GM21619 (cell line): ENCODE data around the gene NABP2.

ENCODE experiments used
- ATAC-seq: cut with Tn5 transposase; IDR thresholded peaks from one replicate; pipeline ENCODE4 v1.9.1; 2021; ENCODE audit not compliant: unreplicated experiment

Gene NABP2

GRCh38 chr12:56212361-56212760 is 11.8 kb upstream of the NABP2 start:
- no peak for ATAC-seq

DNA sequence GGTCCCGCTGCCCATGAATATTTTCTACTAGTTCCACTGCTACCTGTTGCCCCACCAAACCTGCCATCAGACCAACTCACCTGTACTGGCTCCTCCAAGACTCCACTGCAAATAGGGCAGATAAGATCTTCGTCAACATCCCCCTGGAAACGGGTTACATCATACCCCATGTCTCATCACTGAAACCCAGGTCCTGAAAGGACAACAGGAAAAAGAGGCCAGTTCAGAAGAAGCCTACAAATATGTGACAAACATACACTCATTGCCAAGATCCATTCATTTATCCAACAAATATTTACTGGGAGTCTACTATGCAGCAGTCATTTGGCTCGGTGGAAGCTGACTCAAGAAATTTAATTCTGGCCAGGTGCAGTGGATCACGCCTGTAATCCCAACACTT is 10.3 kb upstream of the NABP2 start:
- ATAC-seq: no peak

GRCh38 chr12:56216461-56216860 is 7.7 kb upstream of the NABP2 start:
- no peak for ATAC-seq

GRCh38 chr12:56219840-56220239 is 4.3 kb upstream of the NABP2 start:
- ATAC-seq: no peak

DNA sequence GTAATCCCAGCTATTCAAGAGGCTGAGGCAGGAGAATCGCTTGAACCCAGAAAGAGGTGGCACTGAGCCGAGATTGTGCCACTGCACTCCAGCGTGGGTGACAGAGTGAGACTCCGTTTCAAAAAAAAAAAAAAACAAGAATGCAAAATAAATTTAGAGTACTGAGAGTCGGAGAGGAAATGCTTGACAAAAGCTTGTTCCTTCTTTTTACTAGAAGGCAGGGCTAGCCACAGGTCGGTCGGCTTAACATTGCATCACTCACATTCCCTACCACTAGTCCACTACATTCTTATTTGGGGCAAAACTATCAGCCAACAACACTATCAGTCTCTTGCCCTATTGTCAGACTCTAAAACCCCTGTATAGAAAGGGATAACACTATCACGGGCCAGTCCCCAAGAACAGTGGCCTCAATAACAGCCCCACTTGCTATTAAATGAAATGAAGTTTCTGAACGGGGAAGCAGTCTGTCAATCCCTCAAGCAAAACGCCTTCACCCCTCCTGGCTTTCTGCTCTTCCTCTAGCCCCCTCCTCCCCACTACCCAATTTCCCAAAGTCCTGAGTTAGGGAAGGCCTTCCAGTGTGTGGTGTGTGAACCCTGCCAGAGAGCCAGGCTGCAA is 3.4 kb upstream of the NABP2 start:
- no peak for ATAC-seq

DNA sequence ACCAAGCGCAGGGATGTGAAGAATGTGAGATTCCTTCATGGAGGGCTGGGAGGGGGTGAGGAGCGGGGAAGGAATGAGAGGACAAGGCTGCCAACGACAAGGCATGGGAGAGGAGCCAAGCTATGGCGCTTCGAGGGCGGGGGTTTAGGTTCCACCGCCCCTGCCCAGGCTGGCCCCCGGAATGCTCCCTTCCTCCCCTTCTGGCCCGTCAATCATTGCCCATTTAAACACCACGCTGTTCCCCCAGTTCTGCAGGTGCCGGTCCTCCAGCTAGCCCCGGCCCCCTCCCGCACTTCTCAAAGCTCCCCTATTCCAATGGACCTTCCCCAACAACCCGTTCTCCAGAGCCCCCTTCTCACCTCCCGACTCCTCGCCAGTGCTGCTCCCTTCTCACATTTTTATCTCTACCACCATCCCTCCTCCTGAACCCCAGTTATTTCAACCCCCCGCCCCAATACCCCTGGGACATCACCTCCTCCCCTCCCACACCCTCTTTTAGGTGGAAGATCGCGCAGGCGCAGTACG is 2.8 kb upstream of the NABP2 start:
- ATAC-seq: peak; percentile 14

GRCh38 chr12:56221757-56222530 is 2.2 kb upstream of the NABP2 start, which contains the start of gene RNF41:
Gene RNF41, minus strand, starts transcription at chr12:56221922. Its CDS starts 7,875 bp downstream, at chr12:56214047.
- ATAC-seq: peak; percentile 83

GRCh38 chr12:56222531-56222895 is 1.6 kb upstream of the NABP2 start:
- ATAC-seq: no peak

- no peak for ATAC-seq
Measured at GRCh38 chr12:56223571-56224101, 506 bp upstream of the NABP2 start.

- no peak for ATAC-seq
Measured at GRCh38 chr12:56224954-56225353, 812 bp downstream of the NABP2 start.

DNA sequence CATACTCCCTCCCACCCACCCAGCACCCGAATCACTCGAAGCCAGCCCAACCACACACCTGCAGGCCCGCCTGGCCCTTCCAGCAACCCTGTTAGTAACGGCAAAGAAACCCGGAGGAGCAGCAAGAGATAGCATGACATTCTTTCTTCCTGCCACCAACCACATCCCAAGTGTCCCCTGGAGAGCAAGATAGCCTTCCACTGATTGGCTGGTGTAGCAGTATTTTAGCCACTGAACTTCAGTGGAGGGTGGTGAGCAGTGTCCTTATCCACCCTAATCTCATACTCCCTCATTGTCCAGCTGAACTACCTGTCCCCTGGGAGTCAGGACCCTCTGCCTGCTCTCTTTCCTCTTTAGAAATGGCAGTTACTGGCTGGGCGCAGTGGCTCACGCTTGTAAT is 4.9 kb downstream of the NABP2 start:
- no peak for ATAC-seq

- ATAC-seq: no peak
Measured at GRCh38 chr12:56229916-56230431, 5.8 kb downstream of the NABP2 start, which contains the start of gene SLC39A5. Gene SLC39A5, plus strand, starts transcription at chr12:56230051. Its CDS starts 1,224 bp downstream, at chr12:56231275.

DNA sequence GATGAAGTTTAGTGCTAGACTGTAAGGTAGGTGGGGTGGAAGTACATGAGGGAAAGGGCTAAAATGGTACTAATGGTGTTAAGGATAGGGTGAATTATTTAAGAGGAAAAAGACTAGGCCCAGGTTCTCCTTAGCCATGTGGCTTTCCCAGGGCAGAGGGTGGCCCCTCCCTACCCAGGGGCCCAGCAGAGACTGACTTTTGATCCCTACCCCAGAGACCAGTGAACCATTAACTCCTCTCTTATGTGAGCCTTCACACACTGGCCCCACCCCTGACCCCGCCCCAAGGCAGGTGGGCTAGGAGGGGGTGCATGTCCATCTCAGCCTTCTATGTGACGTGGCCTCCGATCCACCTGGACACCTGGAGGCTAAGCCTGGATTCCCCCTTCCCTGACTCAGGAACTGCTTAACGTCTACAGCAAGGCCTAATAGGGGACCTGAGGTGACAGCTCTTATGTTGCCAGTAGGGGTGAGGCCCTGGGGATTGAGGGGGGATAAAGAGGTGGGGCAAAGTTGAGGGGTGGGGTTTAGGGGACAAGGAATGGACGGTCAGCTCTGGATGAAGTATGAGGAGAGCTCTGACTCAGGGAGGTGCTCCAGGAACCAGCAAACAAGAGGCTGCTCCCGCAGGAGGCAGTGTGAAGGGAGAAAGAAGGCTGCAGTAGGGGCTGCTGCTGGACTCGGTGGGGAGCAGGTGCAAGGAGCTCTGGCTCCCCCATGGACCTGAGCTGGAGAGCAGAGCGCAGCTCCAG is 6.5 kb downstream of the NABP2 start:
- ATAC-seq: no peak

DNA sequence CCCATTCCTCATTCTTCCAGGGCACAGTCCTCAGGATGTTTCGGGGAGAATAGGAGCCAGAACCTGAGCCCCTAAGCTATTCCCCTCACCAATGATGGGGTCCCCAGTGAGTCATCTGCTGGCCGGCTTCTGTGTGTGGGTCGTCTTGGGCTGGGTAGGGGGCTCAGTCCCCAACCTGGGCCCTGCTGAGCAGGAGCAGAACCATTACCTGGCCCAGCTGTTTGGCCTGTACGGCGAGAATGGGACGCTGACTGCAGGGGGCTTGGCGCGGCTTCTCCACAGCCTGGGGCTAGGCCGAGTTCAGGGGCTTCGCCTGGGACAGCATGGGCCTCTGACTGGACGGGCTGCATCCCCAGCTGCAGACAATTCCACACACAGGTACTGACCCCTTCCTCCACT is 7.0 kb downstream of the NABP2 start:
- no peak for ATAC-seq

- ATAC-seq: no peak
Measured at GRCh38 chr12:56234746-56235436, 10.7 kb downstream of the NABP2 start.

- ATAC-seq: no peak
Measured at GRCh38 chr12:56236091-56236490, 11.9 kb downstream of the NABP2 start.

DNA sequence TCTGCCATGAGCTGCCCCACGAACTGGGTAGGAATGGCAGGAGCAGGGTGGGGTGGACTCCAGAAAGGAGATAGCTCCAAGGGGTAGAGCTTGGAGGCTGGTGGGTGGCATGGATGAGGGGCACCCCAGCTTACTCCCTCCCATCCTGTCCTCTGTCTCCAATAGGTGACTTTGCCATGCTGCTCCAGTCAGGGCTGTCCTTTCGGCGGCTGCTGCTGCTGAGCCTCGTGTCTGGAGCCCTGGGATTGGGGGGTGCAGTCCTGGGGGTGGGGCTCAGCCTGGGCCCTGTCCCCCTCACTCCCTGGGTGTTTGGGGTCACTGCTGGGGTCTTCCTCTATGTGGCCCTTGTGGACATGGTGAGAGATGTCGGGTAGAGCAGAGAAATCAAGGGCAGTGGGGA is 12.8 kb downstream of the NABP2 start:
- no peak for ATAC-seq

DNA sequence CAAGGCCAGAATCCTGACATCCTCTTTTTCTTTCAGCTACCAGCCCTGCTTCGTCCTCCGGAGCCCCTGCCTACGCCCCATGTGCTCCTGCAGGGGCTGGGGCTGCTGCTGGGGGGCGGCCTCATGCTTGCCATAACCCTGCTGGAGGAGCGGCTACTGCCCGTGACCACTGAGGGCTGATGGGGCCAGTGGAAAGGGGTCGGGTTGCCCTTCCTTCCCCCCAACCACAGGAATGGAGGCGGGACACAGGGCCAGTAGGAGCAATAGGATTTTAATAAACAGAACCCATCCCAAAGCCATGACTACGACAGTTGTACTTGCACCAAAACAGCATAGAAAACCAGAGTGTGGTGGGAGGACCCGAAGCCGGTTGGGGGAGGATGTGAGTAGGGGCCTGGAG is 13.4 kb downstream of the NABP2 start:
- no peak for ATAC-seq

DNA sequence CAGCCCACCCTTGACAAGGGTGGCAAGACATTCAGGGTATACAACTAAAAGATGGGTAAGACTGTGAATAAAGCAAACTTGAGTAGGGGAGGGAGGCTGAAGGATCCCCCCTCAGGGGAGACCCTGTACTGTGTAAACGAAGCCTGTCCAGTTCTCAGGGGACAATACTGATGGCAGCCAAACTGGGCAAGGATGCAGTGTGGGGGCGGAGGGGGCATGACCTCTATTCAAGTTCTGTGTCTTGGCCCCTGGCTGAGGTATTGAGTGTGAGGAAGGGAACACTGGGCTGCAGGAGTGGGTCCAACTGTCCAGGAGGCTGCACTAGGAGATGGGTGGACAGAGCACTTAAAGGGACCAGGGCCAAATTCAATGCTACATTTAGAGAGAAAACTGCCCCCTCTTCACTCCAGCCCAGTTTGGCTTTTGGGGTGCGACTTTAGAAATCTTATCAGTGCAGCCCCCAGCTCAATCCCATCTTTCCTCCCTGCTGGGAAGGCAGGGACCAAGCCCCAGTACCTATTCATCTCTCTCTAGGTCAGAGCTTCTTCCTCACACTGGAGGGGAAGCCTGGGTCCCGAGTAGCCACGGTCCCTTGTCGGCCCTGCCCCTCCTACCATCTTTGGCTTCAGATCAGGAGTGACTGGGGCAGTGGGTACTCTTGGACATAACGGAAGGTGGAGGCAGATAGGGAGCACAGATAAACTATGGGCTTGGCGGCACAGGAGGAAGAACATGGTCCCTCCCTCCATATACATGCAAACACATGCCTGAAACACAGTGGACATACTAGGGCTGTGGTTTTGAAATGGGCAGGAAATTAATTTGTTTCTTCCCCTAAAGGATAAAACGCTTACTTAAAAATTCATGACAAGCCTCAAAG is 17.5 kb downstream of the NABP2 start:
- ATAC-seq: no peak

DNA sequence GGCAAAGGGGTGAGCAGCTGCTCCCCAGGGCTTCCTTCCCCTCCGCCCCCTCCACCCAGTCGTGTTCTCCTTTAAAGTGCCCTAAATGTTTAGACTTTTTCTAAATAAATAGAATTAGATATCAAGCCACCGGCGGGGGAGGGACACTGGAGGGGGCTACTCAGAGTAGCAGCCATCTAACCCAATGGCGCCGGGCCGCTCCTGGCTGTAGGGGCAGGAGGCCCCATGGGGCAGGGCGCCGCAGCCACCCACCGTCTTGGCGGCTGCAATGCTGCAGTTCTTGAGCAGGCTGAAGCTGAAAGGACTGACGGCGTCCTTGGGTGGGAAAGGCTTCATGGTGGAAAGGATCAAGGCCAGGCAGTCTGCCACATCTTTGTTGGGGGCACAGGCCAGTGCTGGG is 18.8 kb downstream of the NABP2 start:
- no peak for ATAC-seq
